Smooth muscle cell (in vitro differentiated cells): ENCODE results near the gene TM6SF1. TPM values are rescaled to one million over a fixed set of nuclear protein-coding genes. Genes with fewer than 3 reads are reported as not detected.
"Not testable (repeated sequence)": the region's sequence is repeated elsewhere in the genome, so short reads cannot be mapped to it uniquely, and the experiment has no call there.

Experiments
- DNase-seq: peaks from one replicate; lab custom pipeline; 2025; ENCODE audit not compliant: unreplicated experiment; lab: John Stamatoyannopoulos, UW
- H2AFZ ChIP-seq: fragments of 200-600 bp; sonication (generic); 2 replicates; pipeline ENCODE4 v1.6.0; 2016; ENCODE audit warnings: antibody characterized with exemption, low read depth, mild to moderate bottlenecking
- H3F3A ChIP-seq: fragments of 200-600 bp; sonication (generic); 2 replicates; pipeline ENCODE4 v1.6.0; 2017; ENCODE audit warnings: antibody characterized with exemption, low read depth
- H3K27ac ChIP-seq: fragments of 200-600 bp; sonication (generic); 2 replicates; pipeline ENCODE4 v1.5.1; 2016; ENCODE audit warnings: low read depth, mild to moderate bottlenecking
- H3K27me3 ChIP-seq: fragments of 200-600 bp; sonication (generic); 2 replicates; pipeline ENCODE4 v1.6.1; 2016; ENCODE audit warnings: low read depth, mild to moderate bottlenecking
- H3K36me3 ChIP-seq: fragments of 200-600 bp; sonication (generic); 2 replicates; pipeline ENCODE4 v1.5.1; 2016; ENCODE audit warnings: low read depth
- H3K4me1 ChIP-seq: fragments of 200-600 bp; sonication (generic); 2 replicates; pipeline ENCODE4 v1.5.1; 2016; ENCODE audit warnings: low read depth
- H3K4me2 ChIP-seq: fragments of 200-600 bp; sonication (generic); 2 replicates; pipeline ENCODE4 v1.6.0; 2016; ENCODE audit warnings: mild to moderate bottlenecking
- H3K4me3 ChIP-seq: fragments of 200-600 bp; sonication (generic); 2 replicates; pipeline ENCODE4 v1.5.1; 2016; ENCODE audit warnings: mild to moderate bottlenecking
- H3K79me2 ChIP-seq: fragments of 200-600 bp; sonication (generic); 2 replicates; pipeline ENCODE4 v1.6.0; 2016; ENCODE audit warnings: low read depth, mild to moderate bottlenecking
- H3K9ac ChIP-seq: fragments of 200-600 bp; sonication (generic); 2 replicates; pipeline ENCODE4 v1.6.0; 2016; ENCODE audit warnings: low read depth
- H3K9me3 ChIP-seq: fragments of 200-600 bp; sonication (generic); replicated peaks from 2 replicates; pipeline ENCODE4 v1.5.1; 2016; ENCODE audit warnings: low read depth
- H4K20me1 ChIP-seq: fragments of 200-600 bp; sonication (generic); 2 replicates; pipeline ENCODE4 v1.6.0; 2016; ENCODE audit warnings: low read depth
- WGBS: methylation state at CpG from one replicate; pipeline ENCODE4 v1.1.7; 2016; ENCODE audit warnings: low lambda C conversion rate; 5-methylcytosine and 5-hydroxymethylcytosine counted together
- polyA plus RNA-seq: library from polyadenylated mRNA; unstranded; fragments of >200 nt; fragmentation: Nextera tagmentation; extraction: Ambion mirVana; gene quantifications from 2 replicates; pipeline ENCODE4 v1.2.1, GENCODE V29; 2016
- total RNA-seq: library from RNA; depleted of rRNA; stranded (reverse); fragments of >200 nt; gene quantifications from 2 replicates; pipeline ENCODE4 v1.2.3, GENCODE V29; 2014
- TF ChIP-seq, protein P1 (sequence below): fragments of 200-600 bp; sonication (generic); IDR thresholded peaks from 2 replicates; pipeline ENCODE4 v1.5.1; 2017; ENCODE audit warnings: borderline replicate concordance, mild to moderate bottlenecking, antibody characterized with exemption; ENCODE audit not compliant: insufficient read depth, poor library complexity, severe bottlenecking

The TM6SF1 gene
- total and polyA plus RNA-seq, 2 experiments from 2014 or later: 1.5 TPM; not detected in 1

DNA sequence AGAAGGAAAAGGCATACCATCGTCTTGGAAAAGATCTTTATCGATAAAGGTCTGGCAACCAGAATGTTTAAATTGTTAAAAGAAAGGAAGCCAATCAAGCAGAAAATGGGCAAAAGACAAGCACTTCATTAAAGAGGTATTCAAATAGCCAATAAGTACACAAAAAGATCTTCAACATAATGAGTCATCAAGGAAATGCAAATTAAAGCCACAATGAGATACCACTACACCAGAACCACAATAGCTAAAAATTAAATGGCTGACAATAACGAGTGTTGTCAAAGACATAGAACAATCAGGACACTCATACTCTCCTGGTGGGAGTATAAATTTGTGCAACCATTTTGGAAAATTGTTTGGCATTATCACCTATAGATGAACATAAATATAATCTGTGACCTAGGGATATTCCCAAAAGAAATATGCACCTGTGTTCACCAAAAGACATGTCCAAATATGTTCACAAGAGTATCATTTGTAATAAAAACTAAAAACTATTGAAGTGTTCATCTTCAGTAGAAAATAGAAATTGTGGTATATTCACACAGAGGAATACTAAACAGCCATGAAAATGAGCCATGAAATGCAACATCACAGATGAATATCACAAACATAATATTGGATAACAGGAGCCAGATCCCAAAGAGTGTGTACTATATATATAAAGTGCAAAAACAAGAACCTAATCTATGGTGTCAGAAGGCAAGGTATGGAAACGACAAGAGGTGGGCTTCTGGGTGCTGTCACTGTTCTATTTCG is 26.0 kb upstream of the TM6SF1 start:
- H3K36me3 ChIP-seq: no peaks in the 10 kb centered on the region
- no peaks in the 10 kb centered on the region for H4K20me1 ChIP-seq
- H3K79me2 ChIP-seq: no peaks in the 10 kb centered on the region
- H3K4me1 ChIP-seq: no peaks in the 10 kb centered on the region
- peaks cover 96% of the 10 kb centered on the region for H3K27me3 ChIP-seq
- H3K4me3 ChIP-seq: no peak overlapping the region
- TF ChIP-seq, protein P1, sequence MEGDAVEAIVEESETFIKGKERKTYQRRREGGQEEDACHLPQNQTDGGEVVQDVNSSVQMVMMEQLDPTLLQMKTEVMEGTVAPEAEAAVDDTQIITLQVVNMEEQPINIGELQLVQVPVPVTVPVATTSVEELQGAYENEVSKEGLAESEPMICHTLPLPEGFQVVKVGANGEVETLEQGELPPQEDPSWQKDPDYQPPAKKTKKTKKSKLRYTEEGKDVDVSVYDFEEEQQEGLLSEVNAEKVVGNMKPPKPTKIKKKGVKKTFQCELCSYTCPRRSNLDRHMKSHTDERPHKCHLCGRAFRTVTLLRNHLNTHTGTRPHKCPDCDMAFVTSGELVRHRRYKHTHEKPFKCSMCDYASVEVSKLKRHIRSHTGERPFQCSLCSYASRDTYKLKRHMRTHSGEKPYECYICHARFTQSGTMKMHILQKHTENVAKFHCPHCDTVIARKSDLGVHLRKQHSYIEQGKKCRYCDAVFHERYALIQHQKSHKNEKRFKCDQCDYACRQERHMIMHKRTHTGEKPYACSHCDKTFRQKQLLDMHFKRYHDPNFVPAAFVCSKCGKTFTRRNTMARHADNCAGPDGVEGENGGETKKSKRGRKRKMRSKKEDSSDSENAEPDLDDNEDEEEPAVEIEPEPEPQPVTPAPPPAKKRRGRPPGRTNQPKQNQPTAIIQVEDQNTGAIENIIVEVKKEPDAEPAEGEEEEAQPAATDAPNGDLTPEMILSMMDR: no peak
- H3K9me3 ChIP-seq: no peaks in the 10 kb centered on the region
- WGBS: 88% methylated on average over 5 of the region's 5 CpGs
- no peak overlapping the region for H3K27ac ChIP-seq
- H3K4me2 ChIP-seq: no peak overlapping the region
- no peaks in the 10 kb centered on the region for H3F3A ChIP-seq
- no peak overlapping the region for H2AFZ ChIP-seq
- no peak overlapping the region for H3K9ac ChIP-seq
- DNase-seq: no peak

- Histone ChIP-seq H3K4me3 (no peak overlapping the region), H3K36me3 (no peaks in the 10 kb centered on the region), H3K4me1 (no peaks in the 10 kb centered on the region), H3F3A (no peaks in the 10 kb centered on the region), H3K9ac (no peak overlapping the region), H2AFZ (no peak overlapping the region), H3K27me3 (peaks cover 100% of the 10 kb centered on the region), H4K20me1 (no peaks in the 10 kb centered on the region), H3K27ac (no peak overlapping the region), H3K4me2 (no peak overlapping the region), H3K9me3 (no peaks in the 10 kb centered on the region), H3K79me2 (no peaks in the 10 kb centered on the region)
- DNase-seq: no peak
- 89% methylated on average over 5 of the region's 5 CpGs for WGBS
- TF ChIP-seq, protein P1: no peak
These were observed 24.6 kb upstream of the TM6SF1 start for GRCh38 chr15:83082730-83083386.

DNA sequence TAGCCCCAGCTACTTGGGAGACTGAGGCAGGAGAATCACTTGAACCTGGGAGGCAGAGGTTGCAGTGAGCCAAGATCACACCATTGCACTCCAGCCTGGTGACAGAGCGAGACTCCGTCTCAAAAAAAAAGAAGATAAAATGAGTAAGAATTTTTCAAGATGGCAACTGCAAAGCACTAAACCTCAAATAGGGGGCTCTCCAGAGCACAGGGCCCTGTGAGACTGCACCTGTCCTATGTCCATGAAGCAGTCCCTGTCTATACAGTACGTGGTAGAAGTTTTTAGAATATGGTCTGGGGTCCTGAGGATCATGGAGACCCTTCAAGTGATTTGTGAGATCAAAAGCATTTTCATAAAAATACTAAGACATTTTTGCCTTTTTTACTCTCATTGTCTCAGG is 22.0 kb upstream of the TM6SF1 start:
- H3K27me3 ChIP-seq: peaks cover 99% of the 10 kb centered on the region
- DNase-seq, H3K36me3 ChIP-seq, H3K9me3 ChIP-seq, H3K4me3 ChIP-seq, H3K27ac ChIP-seq, H3K9ac ChIP-seq, H3K4me1 ChIP-seq, H2AFZ ChIP-seq, H3K4me2 ChIP-seq, H4K20me1 ChIP-seq, H3F3A ChIP-seq, H3K79me2 ChIP-seq: not testable (repeated sequence)
- 77% methylated on average over 3 of the region's 3 CpGs for WGBS

GRCh38 chr15:83085864-83086552 is 21.4 kb upstream of the TM6SF1 start:
- H3K4me3 ChIP-seq, H2AFZ ChIP-seq, H3K36me3 ChIP-seq, DNase-seq, H3K79me2 ChIP-seq, H3K4me2 ChIP-seq, H3F3A ChIP-seq, H3K4me1 ChIP-seq, H4K20me1 ChIP-seq, H3K27ac ChIP-seq, H3K9ac ChIP-seq, H3K9me3 ChIP-seq: not testable (repeated sequence)
- peaks cover 96% of the 10 kb centered on the region for H3K27me3 ChIP-seq
- WGBS: 87% methylated on average over 8 of the region's 8 CpGs
